Mesenchymal stem cell (in vitro differentiated cells and primary cell): Measurements from ENCODE around the gene IKBKG.

Experiments used
- DNase-seq: peaks from one replicate; pipeline ENCODE4 v3.0.0-alpha.2; 2013
- H2AFZ ChIP-seq: one replicate; pipeline ENCODE4 v1.6.1; 2013; ENCODE audit warnings: low read depth, mild to moderate bottlenecking, control low read depth, inconsistent platforms, low read length, moderate library complexity
- H2AK5ac ChIP-seq: 2 replicates; pipeline ENCODE4 v1.6.1; 2013; ENCODE audit warnings: low read length, moderate library complexity, mild to moderate bottlenecking, inconsistent platforms; ENCODE audit not compliant: severe bottlenecking
- H2BK120ac ChIP-seq: one replicate; pipeline ENCODE4 v1.6.1; 2013; ENCODE audit warnings: low read depth, mild to moderate bottlenecking, inconsistent platforms, low read length, moderate library complexity
- H2BK12ac ChIP-seq, 2 experiments: one replicate each; pipeline ENCODE4 v1.6.1; 2013; ENCODE audit warnings: inconsistent platforms in 2 of 2, low read length in 2 of 2, mild to moderate bottlenecking in 2 of 2, moderate library complexity in 2 of 2, control low read depth in 1 of 2
- H2BK15ac ChIP-seq: one replicate; pipeline ENCODE4 v1.6.1; 2013; ENCODE audit warnings: mild to moderate bottlenecking, low read depth, inconsistent platforms; ENCODE audit not compliant: poor library complexity, severe bottlenecking
- H2BK5ac ChIP-seq: 2 replicates; pipeline ENCODE4 v1.6.1; 2013; ENCODE audit warnings: low read depth, mild to moderate bottlenecking, low read length, control low read depth, inconsistent platforms; ENCODE audit not compliant: poor library complexity, severe bottlenecking
- H3K14ac ChIP-seq, 2 experiments: one replicate each; pipeline ENCODE4 v1.6.1; 2013; ENCODE audit warnings: inconsistent platforms in 2 of 2, low read length in 2 of 2, control low read depth in 1 of 2, mild to moderate bottlenecking in 1 of 2, moderate library complexity in 1 of 2
- H3K18ac ChIP-seq, 2 experiments: one replicate each; pipeline ENCODE4 v1.6.1; 2013; ENCODE audit warnings: inconsistent platforms in 2 of 2, low read length in 2 of 2, control low read depth in 1 of 2, low read depth in 1 of 2, mild to moderate bottlenecking in 1 of 2
- H3K23ac ChIP-seq, 2 experiments: one replicate each; pipeline ENCODE4 v1.6.1; 2013; ENCODE audit warnings: inconsistent platforms in 2 of 2, low read length in 2 of 2, mild to moderate bottlenecking in 2 of 2, moderate library complexity in 2 of 2, control low read depth in 1 of 2
- H3K27ac ChIP-seq: 2 replicates; pipeline ENCODE4 v1.5.1; 2013; ENCODE audit warnings: mild to moderate bottlenecking, moderate library complexity, low read length, control low read depth, inconsistent platforms; ENCODE audit not compliant: poor library complexity, severe bottlenecking
- H3K27me3 ChIP-seq, 2 experiments: 2 replicates each; pipeline versions ENCODE4 v1.6.1 to v1.7.0; 2013; ENCODE audit warnings: low read length in 2 of 2, mild to moderate bottlenecking in 2 of 2, moderate library complexity in 2 of 2, control low read depth in 1 of 2, inconsistent platforms in 1 of 2; ENCODE audit not compliant: control insufficient read depth in 1 of 2, insufficient read depth in 1 of 2
- H3K36me3 ChIP-seq, 2 experiments: 2 replicates each; pipeline versions ENCODE4 v1.6.1 to v1.7.0; 2013; ENCODE audit warnings: low read length in 2 of 2, control low read depth in 1 of 2, inconsistent platforms in 1 of 2, low read depth in 1 of 2, mild to moderate bottlenecking in 1 of 2; ENCODE audit not compliant: insufficient read depth in 2 of 2, control insufficient read depth in 1 of 2
- H3K4ac ChIP-seq, 2 experiments: one replicate each; pipeline ENCODE4 v1.6.1; 2013; ENCODE audit warnings: inconsistent platforms in 2 of 2, low read length in 2 of 2, mild to moderate bottlenecking in 2 of 2, moderate library complexity in 2 of 2, control low read depth in 1 of 2, low read depth in 1 of 2
- H3K4me1 ChIP-seq: 2 replicates; pipeline ENCODE4 v1.6.1; 2013; ENCODE audit warnings: low read depth, low read length, control low read depth; ENCODE audit not compliant: control insufficient read depth, insufficient read depth
- H3K4me2 ChIP-seq: 2 replicates; pipeline ENCODE4 v1.6.1; 2013; ENCODE audit warnings: low read length, mild to moderate bottlenecking, inconsistent platforms; ENCODE audit not compliant: poor library complexity, severe bottlenecking
- H3K4me3 ChIP-seq, 2 experiments: 2 replicates each; pipeline versions ENCODE4 v1.5.1 to v1.7.0; 2013; ENCODE audit warnings: low read length in 2 of 2, mild to moderate bottlenecking in 2 of 2, control low read depth in 1 of 2, low read depth in 1 of 2; ENCODE audit not compliant: insufficient read depth in 1 of 2
- H3K79me1 ChIP-seq: replicated peaks from 2 replicates; pipeline ENCODE4 v1.6.1; 2013; ENCODE audit warnings: mild to moderate bottlenecking, control low read depth, low read length, inconsistent platforms; ENCODE audit not compliant: poor library complexity, severe bottlenecking
- H3K9ac ChIP-seq: 2 replicates; pipeline ENCODE4 v1.7.0; 2013; ENCODE audit warnings: mild to moderate bottlenecking, low read length, moderate library complexity
- H3K9me3 ChIP-seq: 2 replicates; pipeline ENCODE4 v1.7.0; 2013; ENCODE audit warnings: mild to moderate bottlenecking, low read length; ENCODE audit not compliant: control insufficient read depth
- H4K8ac ChIP-seq: one replicate; pipeline ENCODE4 v1.6.1; 2013; ENCODE audit warnings: inconsistent platforms, mild to moderate bottlenecking, low read length, moderate library complexity
- H4K91ac ChIP-seq: one replicate; pipeline ENCODE4 v1.6.1; 2013; ENCODE audit warnings: mild to moderate bottlenecking, low read length, inconsistent platforms
- WGBS: methylation state at CpG from one replicate; pipeline ENCODE4 v1.1.7; 2013; ENCODE audit warnings: mixed read lengths; 5-methylcytosine and 5-hydroxymethylcytosine counted together

IKBKG gene

DNA sequence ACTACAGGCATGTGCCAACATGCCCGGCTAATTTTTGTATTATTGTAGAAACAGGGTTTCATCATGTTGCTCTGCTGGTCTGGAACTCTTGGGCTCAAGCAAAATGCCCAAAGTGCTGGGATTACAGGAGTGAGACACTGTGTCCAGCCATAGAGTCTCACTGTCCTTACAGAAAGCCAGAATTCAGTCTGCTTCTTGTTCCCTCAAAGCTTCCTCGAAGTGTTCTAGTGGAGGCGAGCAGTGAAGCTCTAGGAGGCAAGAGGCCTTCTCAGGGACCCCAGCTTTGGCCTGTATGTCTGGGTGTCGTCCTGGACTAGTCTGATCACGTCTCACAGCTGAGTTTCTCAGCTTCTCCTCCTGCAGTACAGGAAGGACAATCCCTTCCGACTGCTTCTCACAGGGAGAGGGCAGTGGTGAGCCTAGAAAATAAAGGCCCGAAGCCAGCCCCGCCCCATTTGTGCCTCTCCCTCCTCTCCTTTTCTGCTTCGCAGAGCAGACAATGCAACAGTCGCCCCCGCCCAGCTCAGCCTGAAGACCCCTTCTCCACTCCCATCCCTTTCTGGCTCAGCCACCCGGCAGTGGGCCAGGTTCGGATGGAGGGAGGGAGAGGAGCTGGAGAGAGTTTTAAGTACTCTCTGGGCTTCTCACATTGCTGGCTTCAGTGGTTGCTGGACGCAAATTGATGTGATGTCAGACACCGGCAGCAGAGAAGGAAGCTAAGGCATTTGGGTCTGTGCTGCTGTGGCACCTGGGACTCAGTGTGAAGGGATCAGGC, 20.3 kb upstream of the IKBKG start:
- H3K27me3 ChIP-seq, result peaks cover 0 to 16% of the 10 kb centered on the region in 2 experiments
- H3K27ac ChIP-seq, result peak overlapping the region; percentile 96
- H3K4me3 ChIP-seq, result peak overlapping the region in 1 of 2 experiments; percentile 58
- peak overlapping the region; percentile 11 to 42 for H2BK12ac ChIP-seq
- peak overlapping the region; percentile 83 for H2AK5ac ChIP-seq
- H2BK15ac ChIP-seq, result no peak overlapping the region
- WGBS, result 16% methylated on average over 11 of the region's 15 CpGs
- H3K9me3 ChIP-seq, result no peaks in the 10 kb centered on the region
- peak overlapping the region in 1 of 2 experiments; percentile 48 for H3K14ac ChIP-seq
- peaks cover under 1 to 13% of the 10 kb centered on the region in 2 experiments for H3K36me3 ChIP-seq
- H3K4ac ChIP-seq, result peak overlapping the region in 1 of 2 experiments; percentile 93
- peak overlapping the region; percentile 47 for H3K4me2 ChIP-seq
- peak overlapping the region; percentile 51 for H2AFZ ChIP-seq
- H4K8ac ChIP-seq, result peak overlapping the region; percentile 94
- peak; percentile 84 for DNase-seq
- H3K4me1 ChIP-seq, result peaks cover 16% of the 10 kb centered on the region
- no peak overlapping the region for H4K91ac ChIP-seq
- H3K79me1 ChIP-seq, result no peaks in the 10 kb centered on the region
- H3K23ac ChIP-seq, result no peak overlapping the region
- peak overlapping the region; percentile 27 for H2BK120ac ChIP-seq
- peak overlapping the region; percentile 82 to 89 for H3K18ac ChIP-seq
- H2BK5ac ChIP-seq, result no peak overlapping the region
- H3K9ac ChIP-seq, result peak overlapping the region; percentile 90

DNA sequence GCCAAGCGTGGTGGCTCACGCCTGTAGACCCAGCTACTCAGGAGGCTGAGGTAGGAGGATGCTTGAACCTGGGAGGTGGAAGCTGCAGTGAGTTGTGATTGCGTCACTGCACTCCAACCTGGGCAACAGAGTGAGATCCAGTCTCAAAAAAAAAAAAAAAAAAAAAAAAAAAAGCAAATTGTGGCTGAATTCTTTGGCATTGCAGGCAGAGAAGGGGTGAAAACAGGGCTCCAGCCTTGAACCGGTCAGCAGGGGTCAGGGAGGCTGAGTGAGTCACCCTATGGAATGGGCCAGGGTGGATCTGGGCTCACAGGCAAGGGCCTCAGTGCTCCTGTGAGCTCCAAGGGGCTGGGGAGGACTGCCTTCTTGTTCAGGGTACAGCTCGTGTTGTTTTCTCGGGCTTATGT, 18.2 kb upstream of the IKBKG start:
- Histone ChIP-seq H3K9ac (peak overlapping the region; percentile 41), H3K4me1 (peaks cover 23% of the 10 kb centered on the region), H3K4me3 (no peak overlapping the region), H3K27me3 (peaks cover 0 to 21% of the 10 kb centered on the region in 2 experiments), H3K14ac (no peak overlapping the region), H2BK120ac (no peak overlapping the region), H3K9me3 (no peaks in the 10 kb centered on the region), H4K91ac (peak overlapping the region; percentile 39), H3K4me2 (no peak overlapping the region), H3K18ac (peak overlapping the region in 1 of 2 experiments; percentile 5), H3K4ac (no peak overlapping the region), H3K36me3 (peaks cover 21 to 34% of the 10 kb centered on the region in 2 experiments), H2BK5ac (no peak overlapping the region), H2AK5ac (no peak overlapping the region), H2AFZ (no peak overlapping the region), H3K79me1 (no peaks in the 10 kb centered on the region), H2BK15ac (no peak overlapping the region), H3K27ac (no peak overlapping the region), H3K23ac (no peak overlapping the region), H4K8ac (peak overlapping the region; percentile 64), H2BK12ac (no peak overlapping the region)
- peak; percentile 53 for DNase-seq
- WGBS, result 70% methylated on average over 6 of the region's 6 CpGs

DNA sequence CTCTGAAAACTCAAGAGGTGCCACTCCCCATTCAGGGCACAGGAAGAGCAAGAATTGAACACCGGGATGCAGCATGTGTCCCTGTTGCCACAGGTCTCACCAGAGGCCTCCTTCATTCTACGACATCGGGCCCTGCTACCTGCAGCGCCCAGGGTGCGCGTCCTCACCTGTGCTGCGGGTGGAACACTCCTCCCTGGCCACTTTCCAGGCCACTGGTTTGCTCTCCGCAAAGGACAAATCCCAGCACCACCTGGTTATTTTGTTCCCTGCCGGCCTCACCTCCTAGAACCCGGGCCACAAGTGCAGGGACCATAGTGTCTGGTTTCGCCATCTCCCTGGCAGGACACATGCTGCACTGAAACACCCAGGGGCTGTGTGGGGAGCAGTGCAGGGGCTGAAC, 17.1 kb upstream of the IKBKG start:
- no peak overlapping the region for H3K18ac ChIP-seq
- H3K23ac ChIP-seq, result no peak overlapping the region
- no peak overlapping the region for H3K14ac ChIP-seq
- H4K91ac ChIP-seq, result no peak overlapping the region
- H3K27ac ChIP-seq, result no peak overlapping the region
- no peak overlapping the region for H3K4me2 ChIP-seq
- H3K27me3 ChIP-seq, result peaks cover 0 to 21% of the 10 kb centered on the region in 2 experiments
- 92% methylated on average over 11 of the region's 11 CpGs for WGBS
- no peaks in the 10 kb centered on the region for H3K79me1 ChIP-seq
- no peak overlapping the region for H2BK12ac ChIP-seq
- H3K4me3 ChIP-seq, result no peak overlapping the region
- H3K9me3 ChIP-seq, result no peaks in the 10 kb centered on the region
- H2BK120ac ChIP-seq, result no peak overlapping the region
- H2BK5ac ChIP-seq, result no peak overlapping the region
- H2AK5ac ChIP-seq, result no peak overlapping the region
- H4K8ac ChIP-seq, result no peak overlapping the region
- peaks cover 28 to 43% of the 10 kb centered on the region in 2 experiments for H3K36me3 ChIP-seq
- H2AFZ ChIP-seq, result no peak overlapping the region
- peaks cover 29% of the 10 kb centered on the region for H3K4me1 ChIP-seq
- DNase-seq, result no peak
- H3K9ac ChIP-seq, result no peak overlapping the region
- peak overlapping the region; percentile 30 for H2BK15ac ChIP-seq
- no peak overlapping the region for H3K4ac ChIP-seq

DNA sequence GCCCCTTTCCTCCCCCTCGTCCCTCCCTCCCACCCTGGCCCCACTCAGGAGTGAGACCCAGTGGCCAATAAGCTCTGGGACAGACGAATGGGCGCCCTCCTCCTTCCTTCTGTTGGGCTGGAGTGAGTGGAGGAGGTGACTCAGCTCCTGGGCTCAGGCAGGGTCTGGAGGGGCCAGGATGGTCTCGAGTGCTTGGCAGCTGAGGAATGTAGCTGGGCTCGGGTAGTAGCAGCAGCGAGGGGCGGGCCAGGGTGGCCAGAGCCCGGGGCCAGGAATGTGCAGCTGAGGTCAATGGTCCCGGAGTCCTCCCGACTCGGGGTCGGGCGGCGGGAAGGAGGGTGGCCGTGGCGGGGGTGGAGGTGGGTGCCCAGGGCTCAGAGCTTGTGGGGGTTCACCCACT, 15.8 kb upstream of the IKBKG start:
- Histone ChIP-seq H4K8ac (no peak overlapping the region), H4K91ac (no peak overlapping the region), H3K4me2 (no peak overlapping the region), H3K18ac (no peak overlapping the region), H2BK5ac (no peak overlapping the region), H3K9ac (no peak overlapping the region), H2AK5ac (no peak overlapping the region), H3K4me1 (peaks cover 29% of the 10 kb centered on the region), H3K23ac (no peak overlapping the region), H2BK120ac (no peak overlapping the region), H3K79me1 (peaks cover 2% of the 10 kb centered on the region), H3K36me3 (peaks cover 39 to 53% of the 10 kb centered on the region in 2 experiments), H3K9me3 (no peaks in the 10 kb centered on the region), H3K4me3 (no peak overlapping the region), H2AFZ (no peak overlapping the region), H3K27me3 (peaks cover 0 to 15% of the 10 kb centered on the region in 2 experiments), H2BK12ac (no peak overlapping the region), H3K4ac (no peak overlapping the region), H3K14ac (no peak overlapping the region), H3K27ac (peak overlapping the region; percentile 89), H2BK15ac (no peak overlapping the region)
- peak; percentile 87 for DNase-seq
- 0% methylated on average over 2 of the region's 16 CpGs for WGBS
